Ascending aorta (tissue), 2 donors: ENCODE results near the gene PCDHA2. TPM values are rescaled to one million over a fixed set of nuclear protein-coding genes. Genes with fewer than 3 reads are reported as not detected.
A peak's percentile ranks its signal among the peaks of the same experiment; 100 is the strongest.
"Not testable (repeated sequence)": the region's sequence is repeated elsewhere in the genome, so short reads cannot be mapped to it uniquely, and the experiment has no call there.

Experiments used
- DNase-seq, 2 donors: peaks; one replicate each; pipeline ENCODE4 v3.0.0-alpha.2; 2019; ENCODE audit warnings: low spot score in 2 of 2
- H3K27ac ChIP-seq, 2 donors: fragments of 200-600 bp; sonication (generic); one replicate each; pipeline ENCODE4 v1.5.1; 2016 to 2017; ENCODE audit warnings: mild to moderate bottlenecking in 1 of 2
- H3K27me3 ChIP-seq: fragments of 200-600 bp; sonication (generic); one replicate; pipeline ENCODE4 v1.5.1; 2017
- H3K36me3 ChIP-seq, 2 donors: fragments of 200-600 bp; sonication (generic); one replicate each; pipeline ENCODE4 v1.5.1; 2016
- H3K4me1 ChIP-seq, 2 donors: fragments of 200-600 bp; sonication (generic); one replicate each; pipeline ENCODE4 v1.5.1; 2016 to 2017; ENCODE audit warnings: mild to moderate bottlenecking in 1 of 2
- H3K4me3 ChIP-seq, 2 donors: fragments of 200-600 bp; sonication (generic); one replicate each; pipeline ENCODE4 v1.5.1; 2016 to 2017; ENCODE audit warnings: mild to moderate bottlenecking in 1 of 2
- H3K9me3 ChIP-seq, 2 donors: fragments of 200-600 bp; sonication (generic); one replicate each; pipeline ENCODE4 v1.5.1; 2016
- intact Hi-C: fragments of 100-400 bp; cut with DNase I; formaldehyde crosslinking; loops from one replicate; pipeline ENCODE4 v1.15.1; 2023
- total RNA-seq: library from RNA; depleted of rRNA; stranded (reverse); fragments of >200 nt; gene quantifications from one replicate; pipeline ENCODE4 v1.1.0, GENCODE V29; 2016
- TF ChIP-seq, protein P1 (sequence below), 3 experiments: fragments of 200-600 bp in 2 of 3; fragments of 450-650 bp in 1 of 3; sonication (generic) in 2 of 3; IDR thresholded peaks; one replicate each; pipeline ENCODE4 v1.5.1; 2016 to 2019; ENCODE audit warnings: antibody characterized with exemption in 3 of 3, mild to moderate bottlenecking in 1 of 3, moderate library complexity in 1 of 3

The PCDHA2 gene
- total RNA-seq, 1 donor from 2014 or later: not detected

- H3K27me3 ChIP-seq: no peaks in the 10 kb centered on the region
- intact Hi-C loops: no loop called here
- no peak for DNase-seq
- peak within 1 kb of the TSS in 1 of 2 donors; percentile 22 for H3K4me3 ChIP-seq
- H3K36me3 ChIP-seq: no peaks in the 10 kb centered on the region
- H3K4me1 ChIP-seq: no peaks in the 10 kb centered on the region
- peaks cover 12 to 50% of the 10 kb centered on the region in 2 donors for H3K9me3 ChIP-seq
- TF ChIP-seq, protein P1, sequence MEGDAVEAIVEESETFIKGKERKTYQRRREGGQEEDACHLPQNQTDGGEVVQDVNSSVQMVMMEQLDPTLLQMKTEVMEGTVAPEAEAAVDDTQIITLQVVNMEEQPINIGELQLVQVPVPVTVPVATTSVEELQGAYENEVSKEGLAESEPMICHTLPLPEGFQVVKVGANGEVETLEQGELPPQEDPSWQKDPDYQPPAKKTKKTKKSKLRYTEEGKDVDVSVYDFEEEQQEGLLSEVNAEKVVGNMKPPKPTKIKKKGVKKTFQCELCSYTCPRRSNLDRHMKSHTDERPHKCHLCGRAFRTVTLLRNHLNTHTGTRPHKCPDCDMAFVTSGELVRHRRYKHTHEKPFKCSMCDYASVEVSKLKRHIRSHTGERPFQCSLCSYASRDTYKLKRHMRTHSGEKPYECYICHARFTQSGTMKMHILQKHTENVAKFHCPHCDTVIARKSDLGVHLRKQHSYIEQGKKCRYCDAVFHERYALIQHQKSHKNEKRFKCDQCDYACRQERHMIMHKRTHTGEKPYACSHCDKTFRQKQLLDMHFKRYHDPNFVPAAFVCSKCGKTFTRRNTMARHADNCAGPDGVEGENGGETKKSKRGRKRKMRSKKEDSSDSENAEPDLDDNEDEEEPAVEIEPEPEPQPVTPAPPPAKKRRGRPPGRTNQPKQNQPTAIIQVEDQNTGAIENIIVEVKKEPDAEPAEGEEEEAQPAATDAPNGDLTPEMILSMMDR (IDR thresholded peaks at IDR 0.05): peak in 1 of 3 experiments; percentile 6
- no peak within 1 kb of the TSS for H3K27ac ChIP-seq
These were observed 33.2 kb downstream of the PCDHA2 start, which contains the start of gene PCDHA6 for GRCh38 chr5:140827704-140828361. PCDHA6 (plus strand) TSS chr5:140827960; CDS start chr5:140828092, 132 bp downstream.

- peaks cover 9 to 54% of the 10 kb centered on the region in 2 donors for H3K9me3 ChIP-seq
- H3K4me3 ChIP-seq: peak overlapping the region in 1 of 2 donors; percentile 22
- DNase-seq: no peak
- TF ChIP-seq, protein P1 (IDR thresholded peaks at IDR 0.05): no peak
- H3K36me3 ChIP-seq: no peaks in the 10 kb centered on the region
- no peaks in the 10 kb centered on the region for H3K27me3 ChIP-seq
- H3K27ac ChIP-seq: no peak overlapping the region
- intact Hi-C loops: no loop called here
- no peaks in the 10 kb centered on the region for H3K4me1 ChIP-seq
These were observed 33.7 kb downstream of the PCDHA2 start for GRCh38 chr5:140828362-140828737.

GRCh38 chr5:140829511-140830501 lies 35.2 kb downstream of the PCDHA2 start:
- H3K4me1 ChIP-seq, H3K27me3 ChIP-seq, intact Hi-C loops, DNase-seq, H3K36me3 ChIP-seq, H3K27ac ChIP-seq, H3K4me3 ChIP-seq: not testable (repeated sequence)
- peaks cover 9 to 64% of the 10 kb centered on the region in 2 donors for H3K9me3 ChIP-seq

- Histone ChIP-seq H3K4me1 (no peaks in the 10 kb centered on the region), H3K9me3 (peaks cover 11 to 61% of the 10 kb centered on the region in 2 donors), H3K4me3 (no peak within 1 kb of the TSS), H3K36me3 (no peaks in the 10 kb centered on the region), H3K27ac (no peak within 1 kb of the TSS), H3K27me3 (no peaks in the 10 kb centered on the region)
- DNase-seq: no peak
- intact Hi-C loops: no loop called here
- TF ChIP-seq, protein P1 (IDR thresholded peaks at IDR 0.05): no peak
These were observed 39.3 kb downstream of the PCDHA2 start, which contains the start of gene PCDHA7 for GRCh38 chr5:140833993-140834392. PCDHA7 (plus strand) TSS chr5:140834269; CDS start chr5:140834384, 115 bp downstream.

- H3K27me3 ChIP-seq, DNase-seq, H3K4me3 ChIP-seq, H3K4me1 ChIP-seq, H3K36me3 ChIP-seq, H3K27ac ChIP-seq, intact Hi-C loops: not testable (repeated sequence)
- H3K9me3 ChIP-seq: peaks cover 11 to 59% of the 10 kb centered on the region in 2 donors
These were observed 39.9 kb downstream of the PCDHA2 start for GRCh38 chr5:140834439-140835008.

GRCh38 chr5:140835622-140836510 lies 41.2 kb downstream of the PCDHA2 start:
- peaks cover 11 to 59% of the 10 kb centered on the region in 2 donors for H3K9me3 ChIP-seq

More at GRCh38 chr5:140835622-140836510, 41.2 kb downstream of the PCDHA2 start:
- intact Hi-C loops: no loop called here
- TF ChIP-seq, protein P1 (IDR thresholded peaks at IDR 0.05): no peak
- no peak overlapping the region for H3K27ac ChIP-seq
- no peaks in the 10 kb centered on the region for H3K36me3 ChIP-seq
- no peak overlapping the region for H3K4me3 ChIP-seq
- no peaks in the 10 kb centered on the region for H3K4me1 ChIP-seq
- H3K27me3 ChIP-seq: no peaks in the 10 kb centered on the region
- DNase-seq: no peak
